Dorsolateral prefrontal cortex (tissue), 118 donors: ENCODE data around the gene DGKE. TPM values are rescaled to one million over a fixed set of nuclear protein-coding genes. Genes with fewer than 3 reads are reported as not detected.

Source experiments
- total RNA-seq, 120 experiments: library from RNA; stranded (reverse); gene quantifications; one replicate each; pipeline versions ENCODE4 v1.2.3 to v1.2.4, GENCODE V29; 2022

DGKE gene
- total RNA-seq, 120 experiments from 2014 or later = 16.5 to 50.4 (median 34.2) TPM

Other genes with a start within 250 kb of the DGKE start
- 1 to 10 TPM in 119 of 120 experiments, under 1 TPM in 1; 0.53 to 7.5 (median 2.8) TPM for gene NOG, start 240.5 kb upstream of the DGKE start, total RNA-seq
- gene C17orf67, start 231 bp upstream of the DGKE start, total RNA-seq = 10 to 100 TPM in 1 of 120 experiments, 1 to 10 TPM in 118, under 1 TPM in 1; 0.63 to 10.3 (median 3.4) TPM
- gene TRIM25, start 79.9 kb downstream of the DGKE start, total RNA-seq = 10 to 100 TPM; 10.8 to 56.1 (median 28.9) TPM
- 10 to 100 TPM in 116 of 120 experiments, 1 to 10 TPM in 4; 7.0 to 17.4 (median 13.3) TPM for gene COIL, start 126.9 kb downstream of the DGKE start, total RNA-seq
- gene SCPEP1, start 144.0 kb downstream of the DGKE start, total RNA-seq = 100 to 1,000 TPM in 4 of 120 experiments, 10 to 100 TPM in 116; 26.5 to 108 (median 65.4) TPM